Panc1 (cell line): ENCODE measurements around the gene PRXL2C. TPM values are rescaled to one million over a fixed set of nuclear protein-coding genes. Genes with fewer than 3 reads are reported as not detected.

Experiments used
- ATAC-seq: fragments of 200-7000 bp; cut with Tn5 transposase; 2 replicates; pipeline ENCODE4 v1.9.1; 2020; ENCODE audit warnings: mild to moderate bottlenecking, moderate library complexity
- BruUV-seq: library from RNA; stranded (reverse); fragments of 400-500 nt; replicated peaks from 2 replicates; lab custom pipeline; 2021; lab: Mats Ljungman, UMichigan
- CTCF ChIA-PET: fragments of 300-600 bp; sonication (Branson Sonifier 250); formaldehyde crosslinking; loops from one replicate; lab custom pipeline; 2022; ENCODE audit warnings: antibody characterized with exemption; lab: Charles Lee
- POLR2A ChIA-PET: fragments of 300-600 bp; sonication (Branson Sonifier 250); formaldehyde crosslinking; loops from one replicate; lab custom pipeline; 2022; ENCODE audit warnings: antibody characterized with exemption; lab: Charles Lee
- DNase-seq: peaks from one replicate; pipeline ENCODE4 v3.0.0-alpha.2; 2010; ENCODE audit warnings: low read depth, low spot score
- H3K27ac ChIP-seq: 2 replicates; pipeline ENCODE4 v1.5.1; 2011; ENCODE audit warnings: mild to moderate bottlenecking, low read length, inconsistent platforms
- H3K27me3 ChIP-seq: fragments of 200-500 bp; sonication (Bioruptor generic); 2 replicates; pipeline ENCODE4 v1.6.0; 2014; ENCODE audit warnings: low read length, inconsistent platforms; ENCODE audit not compliant: control insufficient read depth, insufficient read depth
- H3K36me3 ChIP-seq: fragments of 200-500 bp; sonication (Bioruptor generic); 2 replicates; pipeline ENCODE4 v1.5.1; 2014; ENCODE audit warnings: inconsistent platforms, mild to moderate bottlenecking, low read length, moderate library complexity; ENCODE audit not compliant: control insufficient read depth, insufficient read depth
- H3K4me1 ChIP-seq: 2 replicates; pipeline ENCODE4 v1.5.1; 2011; ENCODE audit warnings: inconsistent platforms, mild to moderate bottlenecking, low read length, moderate library complexity; ENCODE audit not compliant: control insufficient read depth, insufficient read depth
- H3K4me3 ChIP-seq, 2 experiments: 2 replicates each; pipeline ENCODE4 v1.5.1; 2011 to 2012; ENCODE audit warnings: low read depth in 2 of 2, low read length in 2 of 2, mild to moderate bottlenecking in 2 of 2, inconsistent platforms in 1 of 2, moderate library complexity in 1 of 2
- H3K9me3 ChIP-seq: fragments of 200-500 bp; sonication (Bioruptor generic); 2 replicates; pipeline ENCODE4 v1.5.1; 2014; ENCODE audit warnings: low read depth, mild to moderate bottlenecking, inconsistent platforms, low read length, moderate library complexity; ENCODE audit not compliant: control insufficient read depth, insufficient read depth
- POLR2AphosphoS5 ChIP-seq: IDR thresholded peaks from 2 replicates; pipeline ENCODE4 v1.6.1; 2012; ENCODE audit warnings: mild to moderate bottlenecking, low read depth, low read length, moderate library complexity
- SIN3A ChIP-seq: IDR thresholded peaks from 2 replicates; pipeline ENCODE4 v1.6.1; 2012; ENCODE audit warnings: low read depth, mild to moderate bottlenecking, low read length, moderate library complexity, borderline replicate concordance; ENCODE audit not compliant: insufficient read depth
- TCF7L2 ChIP-seq: IDR thresholded peaks from 2 replicates; pipeline ENCODE4 v1.6.1; 2011; ENCODE audit warnings: mild to moderate bottlenecking, low read depth, low read length, inconsistent platforms
- in situ Hi-C: cut with HindIII; loops from 2 replicates; pipeline ENCODE4 v1.10.0; 2016; ENCODE audit warnings: low sequenced_read_pairs, low pct_unique_long_range_greater_than_20kb
- intact Hi-C: fragments of 100-400 bp; cut with micrococcal nuclease; formaldehyde crosslinking; loops from one replicate; pipeline ENCODE4 v1.10.0; 2022; ENCODE audit not compliant: unreplicated experiment
- total RNA-seq: library from RNA; stranded (reverse); gene quantifications from one replicate; pipeline ENCODE4 v1.2.1, GENCODE V29; 2021; ENCODE audit not compliant: unreplicated experiment
- TF ChIP-seq, protein P1 (sequence below), 2 experiments: IDR thresholded peaks; 2 replicates each; pipeline ENCODE4 v1.6.1; 2011 to 2012; ENCODE audit warnings: low read depth in 2 of 2, control low read depth in 1 of 2, low read length in 1 of 2, mild to moderate bottlenecking in 1 of 2, moderate library complexity in 1 of 2; ENCODE audit not compliant: insufficient read depth in 1 of 2
- TF ChIP-seq, protein P2 (sequence below): fragments of 450-650 bp; IDR thresholded peaks from 2 replicates; pipeline ENCODE4 v1.5.1; 2017; ENCODE audit warnings: mild to moderate bottlenecking

PRXL2C gene
- total RNA-seq, 1 experiment from 2014 or later, result 14.0 TPM

DNA sequence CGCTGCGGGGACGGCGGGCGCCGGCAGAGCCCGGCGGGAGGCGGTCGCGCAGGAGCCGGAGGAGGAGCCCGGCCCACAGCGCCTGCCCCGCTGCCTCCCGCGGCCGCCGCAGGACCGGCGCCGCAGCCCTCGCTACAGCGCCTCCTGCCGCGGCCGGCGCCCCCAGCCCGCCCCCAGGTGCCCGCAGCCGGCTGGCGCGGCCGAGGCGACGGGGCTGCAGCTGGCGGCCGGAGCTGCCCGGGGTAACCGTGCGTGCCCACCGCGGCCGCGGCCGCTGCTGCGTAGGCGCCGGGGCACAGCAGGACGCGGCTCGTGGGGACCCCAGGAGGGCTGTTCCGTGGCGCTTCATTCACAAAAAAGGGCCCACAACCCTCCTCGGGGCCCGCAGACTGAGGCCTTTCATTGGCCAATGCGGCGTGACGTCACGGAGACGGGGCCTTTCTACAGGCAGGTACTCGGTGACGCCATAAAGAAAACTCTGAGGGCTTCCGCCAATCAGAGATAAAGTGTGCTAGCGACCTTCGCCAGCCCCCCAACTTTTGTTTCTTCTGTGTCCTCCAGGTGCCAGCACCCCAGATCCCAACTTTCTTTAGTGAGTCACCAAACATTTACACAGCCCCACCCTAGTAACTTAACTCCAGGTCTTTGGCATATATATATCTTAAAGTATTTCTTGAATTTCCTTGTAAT, 35.5 kb downstream of the PRXL2C start, which contains the start of gene CDC14B:
Gene CDC14B, minus strand, starts transcription at position 353 of the 690 bp plus-strand sequence. CDS start 465 bp downstream, outside the sequence.
- Histone ChIP-seq H3K4me1 (peaks cover 21% of the 10 kb centered on the region), H3K4me3 (peak within 1 kb of the TSS; percentile 57 to 66), H3K36me3 (no peaks in the 10 kb centered on the region), H3K27ac (peak within 1 kb of the TSS; percentile 80), H3K27me3 (no peaks in the 10 kb centered on the region), H3K9me3 (no peaks in the 10 kb centered on the region)
- intact Hi-C loops, result loop anchor here (10.0 kb wide), 1 partner anchor 1105 kb away; the partner anchor contains the start of gene PTCH1
- DNase-seq (peak; percentile 64), ATAC-seq (peak; percentile 90)
- in situ Hi-C loops, result no loop called here
- POLR2A ChIA-PET, result no interaction called here
- BruUV-seq, result no TSS peak
- CTCF ChIA-PET, result no interaction called here
- TF ChIP-seq TCF7L2 (0 out of 2 replicates have a peak, but pooled peaks have one; percentile 47), SIN3A (no peak), POLR2AphosphoS5 (0 out of 2 replicates have a peak, but pooled peaks have one; percentile 20)
- TF ChIP-seq, protein P1, sequence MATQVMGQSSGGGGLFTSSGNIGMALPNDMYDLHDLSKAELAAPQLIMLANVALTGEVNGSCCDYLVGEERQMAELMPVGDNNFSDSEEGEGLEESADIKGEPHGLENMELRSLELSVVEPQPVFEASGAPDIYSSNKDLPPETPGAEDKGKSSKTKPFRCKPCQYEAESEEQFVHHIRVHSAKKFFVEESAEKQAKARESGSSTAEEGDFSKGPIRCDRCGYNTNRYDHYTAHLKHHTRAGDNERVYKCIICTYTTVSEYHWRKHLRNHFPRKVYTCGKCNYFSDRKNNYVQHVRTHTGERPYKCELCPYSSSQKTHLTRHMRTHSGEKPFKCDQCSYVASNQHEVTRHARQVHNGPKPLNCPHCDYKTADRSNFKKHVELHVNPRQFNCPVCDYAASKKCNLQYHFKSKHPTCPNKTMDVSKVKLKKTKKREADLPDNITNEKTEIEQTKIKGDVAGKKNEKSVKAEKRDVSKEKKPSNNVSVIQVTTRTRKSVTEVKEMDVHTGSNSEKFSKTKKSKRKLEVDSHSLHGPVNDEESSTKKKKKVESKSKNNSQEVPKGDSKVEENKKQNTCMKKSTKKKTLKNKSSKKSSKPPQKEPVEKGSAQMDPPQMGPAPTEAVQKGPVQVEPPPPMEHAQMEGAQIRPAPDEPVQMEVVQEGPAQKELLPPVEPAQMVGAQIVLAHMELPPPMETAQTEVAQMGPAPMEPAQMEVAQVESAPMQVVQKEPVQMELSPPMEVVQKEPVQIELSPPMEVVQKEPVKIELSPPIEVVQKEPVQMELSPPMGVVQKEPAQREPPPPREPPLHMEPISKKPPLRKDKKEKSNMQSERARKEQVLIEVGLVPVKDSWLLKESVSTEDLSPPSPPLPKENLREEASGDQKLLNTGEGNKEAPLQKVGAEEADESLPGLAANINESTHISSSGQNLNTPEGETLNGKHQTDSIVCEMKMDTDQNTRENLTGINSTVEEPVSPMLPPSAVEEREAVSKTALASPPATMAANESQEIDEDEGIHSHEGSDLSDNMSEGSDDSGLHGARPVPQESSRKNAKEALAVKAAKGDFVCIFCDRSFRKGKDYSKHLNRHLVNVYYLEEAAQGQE (IDR thresholded peaks at IDR 0.05; ENCODE audit: insufficient read depth in 1 of 2, low read depth in 2 of 2, low read length in 1 of 2), result no peak
- TF ChIP-seq, protein P2, sequence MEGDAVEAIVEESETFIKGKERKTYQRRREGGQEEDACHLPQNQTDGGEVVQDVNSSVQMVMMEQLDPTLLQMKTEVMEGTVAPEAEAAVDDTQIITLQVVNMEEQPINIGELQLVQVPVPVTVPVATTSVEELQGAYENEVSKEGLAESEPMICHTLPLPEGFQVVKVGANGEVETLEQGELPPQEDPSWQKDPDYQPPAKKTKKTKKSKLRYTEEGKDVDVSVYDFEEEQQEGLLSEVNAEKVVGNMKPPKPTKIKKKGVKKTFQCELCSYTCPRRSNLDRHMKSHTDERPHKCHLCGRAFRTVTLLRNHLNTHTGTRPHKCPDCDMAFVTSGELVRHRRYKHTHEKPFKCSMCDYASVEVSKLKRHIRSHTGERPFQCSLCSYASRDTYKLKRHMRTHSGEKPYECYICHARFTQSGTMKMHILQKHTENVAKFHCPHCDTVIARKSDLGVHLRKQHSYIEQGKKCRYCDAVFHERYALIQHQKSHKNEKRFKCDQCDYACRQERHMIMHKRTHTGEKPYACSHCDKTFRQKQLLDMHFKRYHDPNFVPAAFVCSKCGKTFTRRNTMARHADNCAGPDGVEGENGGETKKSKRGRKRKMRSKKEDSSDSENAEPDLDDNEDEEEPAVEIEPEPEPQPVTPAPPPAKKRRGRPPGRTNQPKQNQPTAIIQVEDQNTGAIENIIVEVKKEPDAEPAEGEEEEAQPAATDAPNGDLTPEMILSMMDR, result peak; percentile 68

GRCh38 chr9:96619124-96619465, 36.0 kb downstream of the PRXL2C start:
- H3K9me3 ChIP-seq, result no peaks in the 10 kb centered on the region
- no peaks in the 10 kb centered on the region for H3K27me3 ChIP-seq
- BruUV-seq, result no TSS peak
- in situ Hi-C loops, result no loop called here
- no peak for DNase-seq
- H3K36me3 ChIP-seq, result no peaks in the 10 kb centered on the region
- H3K4me3 ChIP-seq, result peak overlapping the region; percentile 57 to 59
- intact Hi-C loops, result no loop called here
- CTCF ChIA-PET, result interaction anchor here (0.7 kb wide), 2 partner anchors 121 to 139 kb away, joined by 4 to 13 read pairs; no protein-coding TSS in a partner anchor
- POLR2A ChIA-PET, result no interaction called here
- TF ChIP-seq, protein P2, result no peak
- TF ChIP-seq POLR2AphosphoS5, result no peak
- TF ChIP-seq, protein P1 (IDR thresholded peaks at IDR 0.05; ENCODE audit: insufficient read depth in 1 of 2, low read depth in 2 of 2, low read length in 1 of 2), result no peak
- TF ChIP-seq SIN3A, result no peak; the same call in 1 of the 2 replicates
- TF ChIP-seq TCF7L2, result no peak
- H3K4me1 ChIP-seq, result peaks cover 21% of the 10 kb centered on the region
- H3K27ac ChIP-seq, result no peak overlapping the region
- no peak; the same call in none of the 2 replicates for ATAC-seq
